HEK293 (cell line): ENCODE data around the gene UACA.

Experiments used
- CTCF ChIA-PET: fragments of 350-600 bp; formaldehyde crosslinking; extraction: SDS; loops from one replicate; lab custom pipeline; 2021; ENCODE audit warnings: antibody characterized with exemption; lab: Yijun Ruan, JAX
- POLR2A ChIA-PET: fragments of 300-600 bp; formaldehyde crosslinking; extraction: SDS; loops from one replicate; lab custom pipeline; 2020; ENCODE audit warnings: antibody characterized with exemption, inconsistent platforms; lab: Yijun Ruan, JAX
- H3K27ac ChIP-seq: fragments of 200-500 bp; sonication (Bioruptor generic); 2 replicates; pipeline ENCODE4 v1.5.1; 2014; ENCODE audit warnings: low read depth, low read length, control low read depth, inconsistent platforms; ENCODE audit errors: extremely low read depth
- H3K36me3 ChIP-seq, 2 experiments: fragments of 200-500 bp in 1 of 2; sonication (Bioruptor generic) in 1 of 2; 1 replicate in 1 of 2; 2 replicates in 1 of 2; pipeline ENCODE4 v1.5.1; 2014 to 2017; ENCODE audit warnings: inconsistent platforms in 2 of 2, low read length in 2 of 2; ENCODE audit not compliant: control insufficient read depth in 2 of 2, insufficient read depth in 1 of 2
- H3K4me1 ChIP-seq: fragments of 200-500 bp; sonication (Bioruptor generic); 2 replicates; pipeline ENCODE4 v1.5.1; 2014; ENCODE audit warnings: mild to moderate bottlenecking, low read length, inconsistent platforms; ENCODE audit not compliant: control insufficient read depth, insufficient read depth
- H3K4me3 ChIP-seq: 2 replicates; pipeline ENCODE4 v1.5.1; 2011; ENCODE audit warnings: low read depth, mild to moderate bottlenecking, control low read depth, low read length, moderate library complexity
- H3K9me3 ChIP-seq: fragments of 200-500 bp; sonication (Bioruptor generic); 2 replicates; pipeline ENCODE4 v1.5.1; 2014; ENCODE audit warnings: low read depth, low read length, inconsistent platforms; ENCODE audit not compliant: control insufficient read depth, insufficient read depth
- PRDM1 ChIP-seq: fragments of 450-650 bp; formaldehyde crosslinking; IDR thresholded peaks from 2 replicates; pipeline ENCODE4; 2016; ENCODE audit warnings: missing biosample characterization, missing genetic modification characterization
- SP3 ChIP-seq: fragments of 450-650 bp; formaldehyde crosslinking; IDR thresholded peaks from 2 replicates; pipeline ENCODE4 v1.5.1; 2016; ENCODE audit warnings: missing biosample characterization, missing genetic modification characterization
- ZNF335 ChIP-seq: fragments of 450-650 bp; formaldehyde crosslinking; conservative IDR thresholded peaks from 2 replicates; pipeline ENCODE4 v1.5.1; 2016; ENCODE audit warnings: missing biosample characterization, missing genetic modification characterization
- ZNF341 ChIP-seq: fragments of 450-650 bp; formaldehyde crosslinking; IDR thresholded peaks from 2 replicates; pipeline ENCODE4; 2016; ENCODE audit warnings: low read depth, missing biosample characterization, missing genetic modification characterization
- ZNF426 ChIP-seq: fragments of 450-650 bp; formaldehyde crosslinking; IDR thresholded peaks from 2 replicates; pipeline ENCODE4 v1.5.1; 2017; ENCODE audit warnings: missing biosample characterization, missing genetic modification characterization, mild to moderate bottlenecking, inconsistent platforms, moderate library complexity
- ZNF600 ChIP-seq: fragments of 450-650 bp; formaldehyde crosslinking; IDR thresholded peaks from 2 replicates; pipeline ENCODE4 v1.5.1; 2016; ENCODE audit warnings: missing biosample characterization, missing genetic modification characterization
- ZNF660 ChIP-seq: fragments of 450-650 bp; IDR thresholded peaks from 2 replicates; pipeline ENCODE4 v1.5.1; 2018; ENCODE audit warnings: missing biosample characterization, mild to moderate bottlenecking, missing genetic modification characterization
- ZNF664 ChIP-seq: fragments of 450-650 bp; formaldehyde crosslinking; IDR thresholded peaks from 2 replicates; pipeline ENCODE4 v1.5.1; 2016; ENCODE audit warnings: missing biosample characterization, missing genetic modification characterization
- ZSCAN30 ChIP-seq: fragments of 450-650 bp; IDR thresholded peaks from 2 replicates; pipeline ENCODE4 v1.5.1; 2018; ENCODE audit warnings: missing biosample characterization, mild to moderate bottlenecking, missing genetic modification characterization, moderate library complexity
- ZSCAN4 ChIP-seq: fragments of 450-650 bp; formaldehyde crosslinking; IDR thresholded peaks from 2 replicates; pipeline ENCODE4 v1.5.1; 2017; ENCODE audit warnings: missing biosample characterization, missing genetic modification characterization
- TF ChIP-seq, protein P1 (sequence below): fragments of 450-650 bp; formaldehyde crosslinking; IDR thresholded peaks from 2 replicates; pipeline ENCODE4 v1.5.1; 2016; ENCODE audit warnings: missing biosample characterization, missing genetic modification characterization
- TF ChIP-seq, protein P2 (sequence below): fragments of 450-650 bp; formaldehyde crosslinking; IDR thresholded peaks from 2 replicates; pipeline ENCODE4 v1.5.1; 2017; ENCODE audit warnings: missing biosample characterization, missing genetic modification characterization
- TF ChIP-seq, protein P3 (sequence below): fragments of 450-650 bp; formaldehyde crosslinking; IDR thresholded peaks from 2 replicates; pipeline ENCODE4 v1.5.1; 2016; ENCODE audit warnings: missing biosample characterization, missing genetic modification characterization

The UACA gene

DNA sequence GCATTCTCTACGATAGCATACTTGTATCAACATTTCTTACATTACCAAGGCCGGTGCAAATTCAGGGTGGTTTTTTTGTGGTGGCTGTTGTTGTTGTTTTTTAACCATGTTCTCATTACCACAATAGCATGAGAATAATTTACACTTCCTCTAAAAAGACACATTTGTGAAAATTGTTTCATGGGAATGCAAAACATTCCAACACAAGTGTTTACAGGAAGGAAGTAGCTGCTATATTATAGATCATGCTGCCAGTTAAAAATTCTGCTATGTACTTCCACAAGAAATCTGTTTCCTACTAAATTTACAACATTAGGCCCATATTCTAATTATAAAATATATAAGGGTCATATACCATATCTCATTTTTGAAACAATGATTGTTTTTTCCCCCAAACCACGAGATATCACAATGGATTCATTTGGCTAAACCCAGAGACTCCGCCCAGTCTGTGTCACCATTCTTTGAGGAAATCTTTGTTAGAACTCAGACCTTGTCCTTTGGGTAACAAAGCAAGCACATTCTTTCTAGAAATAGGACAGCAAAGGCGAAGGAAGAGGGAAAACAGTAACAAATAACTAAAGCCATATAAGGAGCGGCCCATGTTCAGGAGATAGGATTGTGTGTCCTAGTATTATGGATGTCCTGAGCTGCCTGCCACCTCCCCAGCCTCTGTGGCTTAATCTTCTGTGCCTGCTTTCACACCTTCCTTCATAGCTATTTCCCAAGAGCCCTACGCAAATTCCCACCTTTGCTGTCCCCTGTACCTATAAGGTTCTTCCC lies 60.1 kb downstream of the UACA start:
- CTCF ChIA-PET, result interaction anchor here (0.6 to 4.7 kb wide), 7 partner anchors 11 to 136 kb away, joined by 3 to 49 read pairs (median 6); no protein-coding TSS in a partner anchor
- no peaks in the 10 kb centered on the region for H3K36me3 ChIP-seq
- POLR2A ChIA-PET, result interaction anchor here (1.5 kb wide), 1 partner anchor 10 kb away, joined by 8 read pairs; no protein-coding TSS in a partner anchor
- peaks cover 53% of the 10 kb centered on the region for H3K4me1 ChIP-seq
- H3K9me3 ChIP-seq, result no peaks in the 10 kb centered on the region
- H3K4me3 ChIP-seq, result no peak overlapping the region
- H3K27ac ChIP-seq, result no peak overlapping the region
- peak; percentile 52; the same call in 1 of the 2 replicates for TF ChIP-seq ZNF600 (tag by site-specific recombination)
- TF ChIP-seq, protein P1, sequence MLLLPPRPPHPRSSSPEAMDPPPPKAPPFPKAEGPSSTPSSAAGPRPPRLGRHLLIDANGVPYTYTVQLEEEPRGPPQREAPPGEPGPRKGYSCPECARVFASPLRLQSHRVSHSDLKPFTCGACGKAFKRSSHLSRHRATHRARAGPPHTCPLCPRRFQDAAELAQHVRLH (tag by site-specific recombination), result 0 out of 2 replicates have a peak, but pooled peaks have one; percentile 6
- no peak for TF ChIP-seq ZNF660 (tag by site-specific recombination)
- TF ChIP-seq ZNF335 (tag by site-specific recombination), result peak; percentile 69
- TF ChIP-seq ZNF341 (tag by site-specific recombination), result peak; percentile 28

- H3K4me1 ChIP-seq, result peaks cover 56% of the 10 kb centered on the region
- TF ChIP-seq, protein P2, sequence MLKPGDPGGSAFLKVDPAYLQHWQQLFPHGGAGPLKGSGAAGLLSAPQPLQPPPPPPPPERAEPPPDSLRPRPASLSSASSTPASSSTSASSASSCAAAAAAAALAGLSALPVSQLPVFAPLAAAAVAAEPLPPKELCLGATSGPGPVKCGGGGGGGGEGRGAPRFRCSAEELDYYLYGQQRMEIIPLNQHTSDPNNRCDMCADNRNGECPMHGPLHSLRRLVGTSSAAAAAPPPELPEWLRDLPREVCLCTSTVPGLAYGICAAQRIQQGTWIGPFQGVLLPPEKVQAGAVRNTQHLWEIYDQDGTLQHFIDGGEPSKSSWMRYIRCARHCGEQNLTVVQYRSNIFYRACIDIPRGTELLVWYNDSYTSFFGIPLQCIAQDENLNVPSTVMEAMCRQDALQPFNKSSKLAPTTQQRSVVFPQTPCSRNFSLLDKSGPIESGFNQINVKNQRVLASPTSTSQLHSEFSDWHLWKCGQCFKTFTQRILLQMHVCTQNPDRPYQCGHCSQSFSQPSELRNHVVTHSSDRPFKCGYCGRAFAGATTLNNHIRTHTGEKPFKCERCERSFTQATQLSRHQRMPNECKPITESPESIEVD, result peak; percentile 58; the same call in 1 of the 2 replicates
- TF ChIP-seq, protein P3, sequence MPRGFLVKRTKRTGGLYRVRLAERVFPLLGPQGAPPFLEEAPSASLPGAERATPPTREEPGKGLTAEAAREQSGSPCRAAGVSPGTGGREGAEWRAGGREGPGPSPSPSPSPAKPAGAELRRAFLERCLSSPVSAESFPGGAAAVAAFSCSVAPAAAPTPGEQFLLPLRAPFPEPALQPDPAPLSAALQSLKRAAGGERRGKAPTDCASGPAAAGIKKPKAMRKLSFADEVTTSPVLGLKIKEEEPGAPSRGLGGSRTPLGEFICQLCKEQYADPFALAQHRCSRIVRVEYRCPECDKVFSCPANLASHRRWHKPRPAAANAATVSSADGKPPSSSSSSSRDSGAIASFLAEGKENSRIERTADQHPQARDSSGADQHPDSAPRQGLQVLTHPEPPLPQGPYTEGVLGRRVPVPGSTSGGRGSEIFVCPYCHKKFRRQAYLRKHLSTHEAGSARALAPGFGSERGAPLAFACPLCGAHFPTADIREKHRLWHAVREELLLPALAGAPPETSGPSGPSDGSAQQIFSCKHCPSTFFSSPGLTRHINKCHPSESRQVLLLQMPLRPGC, result no peak
- TF ChIP-seq ZSCAN4, result peak; percentile 6; the same call in 1 of the 2 replicates
- TF ChIP-seq SP3 (tag by site-specific recombination), result peak; percentile 4; the same call in 1 of the 2 replicates
- 0 out of 2 replicates have a peak, but pooled peaks have one; percentile 14 for TF ChIP-seq ZSCAN30 (tag by site-specific recombination)
- 0 out of 2 replicates have a peak, but pooled peaks have one; percentile 6 for TF ChIP-seq PRDM1 (tag by site-specific recombination)
- no peak for TF ChIP-seq ZNF426
- TF ChIP-seq ZNF664 (tag by site-specific recombination), result peak; percentile 91; the same call in 1 of the 2 replicates
- TF ChIP-seq, all 188 proteins: peak for 6
- CTCF ChIA-PET, result interaction anchor here (1.6 to 4.7 kb wide), 5 partner anchors 12 to 111 kb away, joined by 3 to 49 read pairs (median 20); no protein-coding TSS in a partner anchor
- H3K36me3 ChIP-seq, result no peaks in the 10 kb centered on the region
- no peak overlapping the region for H3K27ac ChIP-seq
- no peaks in the 10 kb centered on the region for H3K9me3 ChIP-seq
- POLR2A ChIA-PET, result interaction anchor here (1.1 to 2.0 kb wide), 3 partner anchors 11 to 23 kb away, joined by 3 to 6 read pairs (median 4); no protein-coding TSS in a partner anchor
- H3K4me3 ChIP-seq, result no peak overlapping the region; the same call in 1 of the 2 replicates
These were observed 60.8 kb downstream of the UACA start for GRCh38 chr15:70702584-70702983.
